Caco-2 (cell line): ENCODE results near the gene YTHDC2. TPM values are rescaled to one million over a fixed set of nuclear protein-coding genes. Genes with fewer than 3 reads are reported as not detected.

Source experiments
- BruUV-seq: library from RNA; stranded (reverse); fragments of 400-500 nt; replicated peaks from 2 replicates; lab custom pipeline; 2021; lab: Mats Ljungman, UMichigan
- CTCF ChIA-PET: fragments of 300-600 bp; sonication (Branson Sonifier 250); formaldehyde crosslinking; loops from one replicate; lab custom pipeline; 2022; ENCODE audit warnings: antibody characterized with exemption; lab: Charles Lee
- POLR2A ChIA-PET: fragments of 300-600 bp; sonication (Branson Sonifier 250); formaldehyde crosslinking; loops from one replicate; lab custom pipeline; 2022; ENCODE audit warnings: antibody characterized with exemption; lab: Charles Lee
- DNase-seq, 2 experiments: peaks; one replicate each; pipeline versions ENCODE4 v3.0.0 to v3.0.0-alpha.2; 2020 to 2022
- H3K27me3 ChIP-seq: replicated peaks from 2 replicates; pipeline ENCODE4 v1.6.0; 2011; ENCODE audit warnings: low read length; ENCODE audit not compliant: control insufficient read depth, insufficient read depth
- H3K36me3 ChIP-seq: 2 replicates; pipeline ENCODE4 v1.5.1; 2011; ENCODE audit warnings: low read length; ENCODE audit not compliant: control insufficient read depth, insufficient read depth
- H3K4me1 ChIP-seq: fragments of 250-450 bp; sonication (Bioruptor Pico); 2 replicates; pipeline ENCODE4 v1.5.1; 2020; ENCODE audit warnings: mild to moderate bottlenecking
- H3K4me3 ChIP-seq: 2 replicates; pipeline ENCODE4 v1.5.1; 2011; ENCODE audit warnings: low read depth, mild to moderate bottlenecking, control low read depth, low read length
- H3K9me3 ChIP-seq: fragments of 250-450 bp; sonication (Bioruptor Pico); 2 replicates; pipeline ENCODE4 v1.5.1; 2020; ENCODE audit warnings: mild to moderate bottlenecking, moderate library complexity
- H3K27ac Mint-ChIP-seq: one replicate; pipeline ENCODE4 v1.8.0; 2022; ENCODE audit warnings: mixed read lengths; ENCODE audit not compliant: unreplicated experiment
- H3K27me3 Mint-ChIP-seq: one replicate; pipeline ENCODE4 v1.8.0; 2022; ENCODE audit warnings: mixed read lengths; ENCODE audit not compliant: insufficient read depth, unreplicated experiment
- H3K36me3 Mint-ChIP-seq: one replicate; pipeline ENCODE4 v1.8.0; 2022; ENCODE audit warnings: mild to moderate bottlenecking, mixed read lengths; ENCODE audit not compliant: insufficient read depth, unreplicated experiment
- H3K4me1 Mint-ChIP-seq: one replicate; pipeline ENCODE4 v1.8.0; 2022; ENCODE audit warnings: low read depth, mixed read lengths; ENCODE audit not compliant: unreplicated experiment
- H3K4me3 Mint-ChIP-seq: one replicate; pipeline ENCODE4 v1.8.0; 2022; ENCODE audit warnings: mild to moderate bottlenecking, moderate library complexity, mixed read lengths; ENCODE audit not compliant: unreplicated experiment
- H3K9me3 Mint-ChIP-seq: one replicate; pipeline ENCODE4 v1.8.0; 2022; ENCODE audit warnings: mixed read lengths; ENCODE audit not compliant: unreplicated experiment
- intact Hi-C: fragments of 100-400 bp; cut with micrococcal nuclease; formaldehyde crosslinking; loops from one replicate; pipeline ENCODE4 v1.10.0; 2022; ENCODE audit not compliant: unreplicated experiment
- total RNA-seq: library from RNA; stranded (reverse); gene quantifications from 2 replicates; pipeline ENCODE4 v1.2.3, GENCODE V29; 2022
- TF ChIP-seq, protein P1 (sequence below), 2 experiments: fragments of 200-600 bp in 1 of 2; IDR thresholded peaks; 1 replicate in 1 of 2; 2 replicates in 1 of 2; pipeline versions ENCODE4 v1.5.1 to v1.8.0; 2011 to 2022; ENCODE audit warnings: antibody characterized with exemption in 1 of 2, control low read depth in 1 of 2, inconsistent platforms in 1 of 2, low read depth in 1 of 2, low read length in 1 of 2, mild to moderate bottlenecking in 1 of 2, moderate library complexity in 1 of 2; ENCODE audit not compliant: insufficient read depth in 1 of 2, severe bottlenecking in 1 of 2, unreplicated experiment in 1 of 2

The YTHDC2 gene
- total RNA-seq, 1 experiment from 2014 or later = 16.9 TPM

- Mint-ChIP-seq H3K36me3 (no peaks in the 10 kb centered on the region), H3K27me3 (peaks cover 4% of the 10 kb centered on the region), H3K4me3 (peak overlapping the region; percentile 91), H3K9me3 (peaks cover 19% of the 10 kb centered on the region), H3K4me1 (no peaks in the 10 kb centered on the region), H3K27ac (no peak overlapping the region)
- H3K27me3 ChIP-seq = no peaks in the 10 kb centered on the region; the same call in 1 of the 2 replicates
- BruUV-seq = no TSS peak
- ChIA-PET CTCF (no interaction called here), POLR2A (no interaction called here)
- H3K36me3 ChIP-seq = no peaks in the 10 kb centered on the region
- H3K4me1 ChIP-seq = no peaks in the 10 kb centered on the region
- TF ChIP-seq, protein P1, sequence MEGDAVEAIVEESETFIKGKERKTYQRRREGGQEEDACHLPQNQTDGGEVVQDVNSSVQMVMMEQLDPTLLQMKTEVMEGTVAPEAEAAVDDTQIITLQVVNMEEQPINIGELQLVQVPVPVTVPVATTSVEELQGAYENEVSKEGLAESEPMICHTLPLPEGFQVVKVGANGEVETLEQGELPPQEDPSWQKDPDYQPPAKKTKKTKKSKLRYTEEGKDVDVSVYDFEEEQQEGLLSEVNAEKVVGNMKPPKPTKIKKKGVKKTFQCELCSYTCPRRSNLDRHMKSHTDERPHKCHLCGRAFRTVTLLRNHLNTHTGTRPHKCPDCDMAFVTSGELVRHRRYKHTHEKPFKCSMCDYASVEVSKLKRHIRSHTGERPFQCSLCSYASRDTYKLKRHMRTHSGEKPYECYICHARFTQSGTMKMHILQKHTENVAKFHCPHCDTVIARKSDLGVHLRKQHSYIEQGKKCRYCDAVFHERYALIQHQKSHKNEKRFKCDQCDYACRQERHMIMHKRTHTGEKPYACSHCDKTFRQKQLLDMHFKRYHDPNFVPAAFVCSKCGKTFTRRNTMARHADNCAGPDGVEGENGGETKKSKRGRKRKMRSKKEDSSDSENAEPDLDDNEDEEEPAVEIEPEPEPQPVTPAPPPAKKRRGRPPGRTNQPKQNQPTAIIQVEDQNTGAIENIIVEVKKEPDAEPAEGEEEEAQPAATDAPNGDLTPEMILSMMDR (IDR thresholded peaks at IDR 0.05; ENCODE audit: insufficient read depth in 1 of 2, low read depth in 1 of 2, low read length in 1 of 2, severe bottlenecking in 1 of 2, unreplicated experiment in 1 of 2) = no peak
- intact Hi-C loops = no loop called here
- peaks cover 16% of the 10 kb centered on the region; the same call in 1 of the 2 replicates for H3K9me3 ChIP-seq
- DNase-seq = no peak
- peak overlapping the region; percentile 65 for H3K4me3 ChIP-seq
These were observed 24.8 kb upstream of the YTHDC2 start for GRCh38 chr5:113488645-113489184.

GRCh38 chr5:113489299-113489698 lies 24.2 kb upstream of the YTHDC2 start:
- Histone ChIP-seq H3K27me3 (no peaks in the 10 kb centered on the region; the same call in 1 of the 2 replicates), H3K4me1 (no peaks in the 10 kb centered on the region), H3K4me3 (no peak overlapping the region), H3K9me3 (peaks cover 16% of the 10 kb centered on the region; the same call in 1 of the 2 replicates), H3K36me3 (no peaks in the 10 kb centered on the region)
- TF ChIP-seq, protein P1 (IDR thresholded peaks at IDR 0.05; ENCODE audit: insufficient read depth in 1 of 2, low read depth in 1 of 2, low read length in 1 of 2, severe bottlenecking in 1 of 2, unreplicated experiment in 1 of 2) = no peak
- Mint-ChIP-seq H3K4me1 (no peaks in the 10 kb centered on the region), H3K27ac (no peak overlapping the region), H3K27me3 (peaks cover 4% of the 10 kb centered on the region), H3K36me3 (no peaks in the 10 kb centered on the region), H3K9me3 (peaks cover 19% of the 10 kb centered on the region), H3K4me3 (no peak overlapping the region)
- no peak for DNase-seq
- intact Hi-C loops = no loop called here
- ChIA-PET CTCF (no interaction called here), POLR2A (no interaction called here)
- BruUV-seq = no TSS peak

DNA sequence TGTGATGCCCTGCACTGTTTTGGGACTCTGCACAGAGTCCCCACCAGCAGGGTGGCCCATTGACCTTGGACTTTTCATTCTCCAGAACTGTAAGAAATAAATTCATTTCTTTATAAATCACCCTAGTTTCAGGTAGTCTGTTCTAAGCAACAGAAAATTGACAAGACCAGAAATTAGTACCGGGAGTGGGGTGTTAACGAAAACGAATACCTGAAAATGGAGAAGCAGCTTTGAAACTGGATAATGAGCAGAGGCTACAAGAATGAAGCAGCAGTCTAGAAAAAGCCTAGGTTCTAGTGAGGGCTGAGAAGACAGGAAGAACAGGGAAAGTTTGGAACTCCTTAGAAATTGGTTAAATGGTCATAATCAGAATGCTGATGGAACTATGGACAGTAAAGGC lies 23.2 kb upstream of the YTHDC2 start:
- H3K36me3 Mint-ChIP-seq = no peaks in the 10 kb centered on the region
- TF ChIP-seq, protein P1 (IDR thresholded peaks at IDR 0.05; ENCODE audit: insufficient read depth in 1 of 2, low read depth in 1 of 2, low read length in 1 of 2, severe bottlenecking in 1 of 2, unreplicated experiment in 1 of 2) = no peak
- Histone ChIP-seq H3K4me1 (no peaks in the 10 kb centered on the region), H3K36me3 (no peaks in the 10 kb centered on the region), H3K27me3 (no peaks in the 10 kb centered on the region), H3K9me3 (peaks cover 16% of the 10 kb centered on the region; the same call in 1 of the 2 replicates), H3K4me3 (no peak overlapping the region)
- H3K4me1 Mint-ChIP-seq = no peaks in the 10 kb centered on the region
- H3K27me3 Mint-ChIP-seq = peaks cover 4% of the 10 kb centered on the region
- BruUV-seq = no TSS peak
- ChIA-PET CTCF (no interaction called here), POLR2A (no interaction called here)
- H3K9me3 Mint-ChIP-seq = peaks cover 19% of the 10 kb centered on the region
- no peak overlapping the region for H3K27ac Mint-ChIP-seq
- intact Hi-C loops = no loop called here
- DNase-seq = no peak
- H3K4me3 Mint-ChIP-seq = no peak overlapping the region
